HG03442 (cell line): Measurements from ENCODE around the gene JMY.

Source experiments
- ATAC-seq: cut with Tn5 transposase; IDR thresholded peaks from one replicate; pipeline ENCODE4 v1.9.1; 2021; ENCODE audit warnings: mild to moderate bottlenecking, moderate library complexity; ENCODE audit not compliant: unreplicated experiment

The JMY gene

DNA sequence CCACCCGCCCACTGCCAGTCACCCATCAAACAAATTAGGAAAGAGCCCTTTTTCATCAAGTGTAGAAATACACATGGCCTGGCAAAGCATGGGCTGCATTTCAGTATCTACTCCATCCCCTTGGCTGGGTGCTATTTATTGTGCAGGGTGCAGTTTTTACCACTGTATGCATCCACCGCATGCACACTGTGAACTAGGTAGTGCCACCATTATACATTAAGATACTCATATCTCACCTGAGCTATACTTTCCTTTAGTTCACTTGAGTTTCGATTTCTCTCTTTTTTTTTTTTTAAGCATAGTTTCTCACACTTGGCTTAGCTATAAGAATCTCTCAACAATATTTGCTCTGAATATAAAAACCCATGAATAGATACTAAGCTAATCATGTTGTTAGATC lies 49.4 kb downstream of the JMY start:
- no peak for ATAC-seq

- ATAC-seq: no peak
Observed at GRCh38 chr5:79285833-79286232, 49.9 kb downstream of the JMY start.

DNA sequence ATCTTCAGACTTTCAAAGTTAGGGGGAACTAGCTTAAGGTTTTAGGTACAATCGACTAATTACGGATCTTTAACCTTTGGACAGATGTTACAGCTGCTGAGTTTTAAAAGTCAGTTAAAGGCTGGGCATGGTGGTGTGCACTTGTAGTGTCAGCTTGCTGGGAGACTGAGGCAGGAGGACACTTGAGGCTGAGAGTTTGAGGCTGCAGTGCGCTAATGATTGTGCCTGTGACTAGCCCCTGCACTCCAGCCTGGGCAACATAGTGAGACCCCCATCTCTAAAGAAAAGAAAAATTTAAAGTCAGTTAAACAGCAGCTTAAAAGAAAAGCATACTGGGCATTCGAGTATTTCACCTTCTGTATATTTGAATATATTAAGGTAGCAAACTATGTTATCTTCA lies 51.4 kb downstream of the JMY start:
- no peak for ATAC-seq

GRCh38 chr5:79287907-79288306 lies 52.0 kb downstream of the JMY start:
- ATAC-seq: no peak

DNA sequence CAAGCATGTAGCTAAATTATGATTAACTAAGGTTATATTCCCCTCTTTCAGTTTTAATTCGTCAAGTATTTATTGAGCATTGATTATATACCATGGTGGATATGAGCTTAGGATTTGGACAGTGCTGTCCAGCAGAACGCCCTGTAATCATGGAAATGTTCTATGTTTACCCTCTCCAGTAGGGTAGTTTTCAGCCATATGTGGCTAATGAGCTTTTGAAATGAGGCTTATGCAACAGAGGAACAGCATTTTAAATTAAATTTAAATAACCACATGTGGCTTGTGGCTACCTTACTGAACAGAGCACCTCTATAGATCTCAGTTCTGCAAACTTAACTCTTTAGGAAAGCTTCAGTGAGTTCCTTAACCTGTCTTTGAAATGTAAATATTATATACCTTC lies 59.1 kb downstream of the JMY start:
- no peak for ATAC-seq

DNA sequence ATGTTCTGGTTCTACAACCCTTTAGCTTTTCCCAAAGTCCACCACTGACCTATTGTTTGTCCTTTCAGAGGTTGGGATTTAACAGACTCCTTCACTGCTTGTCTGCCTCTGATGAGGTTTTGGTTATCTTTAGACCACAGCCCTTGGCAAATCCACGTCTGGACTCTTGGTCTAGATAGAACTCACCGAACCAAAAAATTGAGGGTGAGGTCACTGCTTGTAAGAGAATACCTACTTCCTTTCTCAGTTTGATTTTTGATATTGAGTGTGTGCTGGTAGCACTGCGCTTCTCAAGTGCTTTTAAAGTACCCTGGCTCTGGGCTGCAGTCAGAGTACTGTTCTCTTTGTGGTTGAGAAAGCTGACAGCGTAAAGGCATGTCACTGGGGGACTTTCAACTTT lies 61.7 kb downstream of the JMY start:
- no peak for ATAC-seq

GRCh38 chr5:79301046-79301712 lies 65.2 kb downstream of the JMY start:
- no peak for ATAC-seq

DNA sequence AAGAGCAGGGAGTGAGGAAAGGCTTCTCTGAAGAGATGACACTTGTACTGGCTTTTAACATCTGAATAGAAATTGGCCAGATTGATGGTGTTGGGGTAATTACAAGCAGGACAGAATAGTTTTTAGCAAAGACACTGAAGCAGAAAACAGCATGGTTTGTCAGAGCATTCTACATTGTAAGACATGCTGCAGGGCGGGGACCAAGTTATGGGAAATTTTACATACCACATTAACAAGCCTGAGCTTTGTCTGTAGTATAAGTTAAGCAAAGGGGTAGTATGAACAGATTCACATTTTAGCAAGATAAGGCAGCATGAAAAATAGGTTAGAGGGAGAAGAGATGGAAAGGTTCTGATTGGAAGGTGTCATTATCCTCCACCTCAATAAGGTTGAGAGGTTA lies 66.5 kb downstream of the JMY start:
- no peak for ATAC-seq

GRCh38 chr5:79305706-79306105 lies 69.8 kb downstream of the JMY start:
- no peak for ATAC-seq

GRCh38 chr5:79318935-79319614 lies 83.1 kb downstream of the JMY start:
- ATAC-seq: no peak

DNA sequence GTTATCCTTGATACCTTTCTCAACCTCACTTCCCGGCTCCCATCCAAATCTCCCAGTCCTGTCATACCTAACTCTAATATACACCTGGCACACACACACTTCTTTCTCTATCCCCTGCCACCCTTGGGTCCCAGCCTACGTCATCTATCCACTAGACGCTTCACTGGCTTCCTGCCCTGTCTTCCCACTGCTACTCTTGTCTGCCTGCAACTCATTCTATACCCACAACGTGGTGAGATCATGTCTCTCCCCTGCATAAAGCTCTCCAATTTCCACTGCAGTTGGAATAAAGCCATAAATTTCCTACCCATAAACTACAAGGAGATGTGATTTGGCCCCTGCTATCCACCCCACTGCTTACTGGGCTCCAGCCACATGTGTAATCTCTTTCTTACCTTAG lies 93.5 kb downstream of the JMY start:
- no peak for ATAC-seq

GRCh38 chr5:79330071-79330470 lies 94.1 kb downstream of the JMY start:
- ATAC-seq: no peak

DNA sequence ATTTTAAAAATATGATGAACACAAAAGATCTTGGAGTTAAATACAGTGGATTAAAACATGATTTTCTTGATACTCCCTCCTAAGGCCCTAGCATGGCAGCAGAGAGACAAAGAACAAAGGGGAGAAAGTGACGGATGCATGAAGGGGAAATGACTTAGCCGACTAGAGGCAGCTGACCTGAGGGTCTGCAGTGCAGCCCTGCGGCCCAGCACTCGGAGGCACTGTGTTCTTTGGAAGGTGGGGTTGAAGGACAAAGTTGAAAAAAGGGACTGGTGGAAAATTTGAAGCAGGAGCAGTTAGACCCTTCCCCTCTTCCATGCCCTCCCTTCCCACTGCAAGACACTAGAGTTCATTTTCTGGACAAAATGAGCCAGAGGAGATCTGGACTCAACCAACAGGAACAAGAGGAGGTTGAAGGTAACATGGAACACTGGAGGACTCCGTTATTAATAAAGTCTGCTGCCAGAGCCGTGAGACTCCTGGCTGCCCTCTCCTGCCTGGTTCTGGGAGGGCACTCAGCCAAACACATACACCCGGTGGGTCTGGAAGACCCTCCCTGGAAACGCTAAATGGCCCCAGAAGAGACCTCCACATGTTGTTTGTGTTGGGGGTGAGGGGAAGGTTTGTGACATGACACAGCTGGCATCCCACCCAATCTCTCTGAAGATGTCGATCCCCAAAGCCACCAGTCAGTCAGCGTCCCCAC lies 98.1 kb downstream of the JMY start:
- no peak for ATAC-seq

DNA sequence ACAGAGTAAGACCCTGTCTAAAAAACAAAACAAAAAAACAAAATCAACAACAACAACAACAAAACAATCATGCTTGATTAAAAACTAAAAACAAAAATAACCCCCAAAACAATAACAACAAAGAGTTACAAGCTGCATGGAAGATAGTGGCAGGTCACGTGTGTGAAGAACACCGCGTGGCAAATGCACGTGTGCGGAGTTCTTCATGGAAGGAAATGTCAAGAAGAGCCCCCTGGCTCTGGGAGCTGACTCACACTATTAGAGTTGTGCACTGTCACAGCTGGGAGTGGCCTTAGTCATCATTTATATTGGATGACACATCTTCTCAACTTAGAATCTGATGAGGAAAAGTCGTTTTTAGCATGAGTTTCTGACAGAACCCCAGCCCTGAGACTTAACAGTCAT lies 110.5 kb downstream of the JMY start:
- no peak for ATAC-seq

GRCh38 chr5:79349047-79349446 lies 113.1 kb downstream of the JMY start:
- no peak for ATAC-seq

GRCh38 chr5:79349881-79350280 lies 114.0 kb downstream of the JMY start:
- no peak for ATAC-seq

DNA sequence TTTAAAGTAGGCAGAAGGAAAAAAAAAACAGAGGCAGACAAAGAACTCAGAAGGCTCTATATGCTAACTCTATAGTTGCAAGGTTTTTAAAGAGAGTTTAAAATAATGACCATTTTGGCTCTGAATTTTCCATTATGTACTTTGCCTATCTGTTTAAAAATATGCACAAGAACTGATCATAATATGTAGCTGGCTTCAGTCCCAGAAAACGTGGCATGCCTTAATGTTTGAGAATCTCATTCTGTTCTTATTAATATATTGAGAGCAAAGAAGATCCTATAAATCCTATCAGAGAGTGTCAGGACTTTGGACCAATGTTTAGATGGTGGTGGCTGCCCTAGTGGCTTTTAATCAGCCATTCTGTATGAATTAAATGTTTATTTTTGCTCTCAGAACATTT lies 121.5 kb downstream of the JMY start:
- no peak for ATAC-seq
